ENCODE results near the gene OLFM1. TPM values are rescaled to one million over a fixed set of nuclear protein-coding genes. Genes with fewer than 3 reads are reported as not detected.
"Not testable (repeated sequence)": the region's sequence is repeated elsewhere in the genome, so short reads cannot be mapped to it uniquely, and the experiment has no call there.

OLFM1 gene
- total RNA-seq, 4 donors from 2014 or later = 18.7 to 46.1 (median 38.6) TPM

GRCh38 chr9:135156525-135157510, 69.3 kb downstream of the OLFM1 start:
- Histone ChIP-seq H3K36me3 (no peaks in the 10 kb centered on the region), H3K4me3 (no peak overlapping the region), H3K9me3 (no peaks in the 10 kb centered on the region), H3K27me3 (peaks cover 0 to 91% (median 0%) of the 10 kb centered on the region in 4 donors), H3K27ac (replicated peaks in 1 of 4) (no peak overlapping the region), H3K4me1 (no peaks in the 10 kb centered on the region)
- no peak for TF ChIP-seq CTCF (IDR thresholded peaks at IDR 0.05)
- TF ChIP-seq POLR2AphosphoS5 (IDR thresholded peaks at IDR 0.05) = no peak
- no peak for TF ChIP-seq POLR2A (IDR thresholded peaks at IDR 0.05; ENCODE audit: low read depth)
- no peak for TF ChIP-seq EP300 (IDR thresholded peaks at IDR 0.05)
- no peak for DNase-seq (ENCODE audit: extremely low spot score)
- intact Hi-C loops (cut with DNase I) = no loop called here
- 61% methylated on average over 13 of the region's 20 CpGs for WGBS

GRCh38 chr9:135157856-135158563, 70.5 kb downstream of the OLFM1 start:
- WGBS = 75% methylated on average over 7 of the region's 9 CpGs
- H3K9me3 ChIP-seq = no peaks in the 10 kb centered on the region
- intact Hi-C loops (cut with DNase I) = no loop called here
- peaks cover 0 to 80% (median 0%) of the 10 kb centered on the region in 4 donors for H3K27me3 ChIP-seq
- no peak for DNase-seq (ENCODE audit: extremely low spot score)
- H3K4me3 ChIP-seq = no peak overlapping the region
- no peak overlapping the region for H3K27ac ChIP-seq (replicated peaks in 1 of 4)
- H3K4me1 ChIP-seq = no peaks in the 10 kb centered on the region
- TF ChIP-seq EP300 (IDR thresholded peaks at IDR 0.05) = no peak
- TF ChIP-seq POLR2AphosphoS5 (IDR thresholded peaks at IDR 0.05) = no peak
- no peak for TF ChIP-seq POLR2A (IDR thresholded peaks at IDR 0.05; ENCODE audit: low read depth)
- no peak for TF ChIP-seq CTCF (IDR thresholded peaks at IDR 0.05)
- no peaks in the 10 kb centered on the region for H3K36me3 ChIP-seq

DNA sequence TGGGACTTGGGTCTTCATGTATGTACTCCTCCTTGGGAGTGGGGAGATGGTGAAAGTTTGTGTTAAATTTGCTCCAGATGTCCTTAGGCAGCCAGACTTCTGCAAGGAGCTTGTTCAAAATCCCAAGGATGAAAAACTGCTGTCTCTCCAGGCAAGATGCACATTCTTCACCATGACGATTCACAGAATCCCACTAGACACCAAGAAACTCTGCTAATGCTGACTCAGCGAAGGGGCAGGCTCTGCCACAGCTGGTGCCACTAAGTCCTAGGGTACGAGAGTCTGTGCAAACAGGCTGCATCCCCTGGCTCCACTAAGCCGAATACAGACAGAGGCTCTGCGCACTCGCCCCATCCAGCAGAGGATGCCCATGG, 71.1 kb downstream of the OLFM1 start:
- H3K27me3 ChIP-seq = peaks cover 0 to 75% (median 0%) of the 10 kb centered on the region in 4 donors
- no peak for TF ChIP-seq EP300 (IDR thresholded peaks at IDR 0.05)
- 79% methylated on average over 6 of the region's 6 CpGs for WGBS
- H3K4me3 ChIP-seq = no peak overlapping the region
- intact Hi-C loops (cut with DNase I) = no loop called here
- H3K27ac ChIP-seq (replicated peaks in 1 of 4) = no peak overlapping the region
- no peaks in the 10 kb centered on the region for H3K36me3 ChIP-seq
- H3K9me3 ChIP-seq = no peaks in the 10 kb centered on the region
- no peak for DNase-seq (ENCODE audit: extremely low spot score)
- H3K4me1 ChIP-seq = no peaks in the 10 kb centered on the region

DNA sequence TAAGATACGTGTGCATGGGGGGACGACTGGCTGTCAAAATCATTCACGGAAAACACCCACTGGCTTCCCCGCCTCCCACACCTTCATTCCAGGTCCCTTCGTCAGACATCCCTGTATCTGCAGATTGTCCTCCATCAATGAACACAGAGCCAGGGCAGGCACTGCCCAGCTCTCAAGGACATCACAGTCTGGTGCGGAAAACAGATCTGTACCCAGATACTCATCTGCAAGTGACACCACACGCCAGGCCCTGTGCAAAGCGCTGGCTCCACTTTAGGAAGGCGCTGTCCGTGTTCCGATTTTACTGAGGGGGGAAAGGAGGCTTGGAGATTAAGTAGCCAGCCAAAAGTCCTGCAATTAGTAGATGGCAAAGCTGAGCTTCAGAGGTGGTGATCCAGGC, 72.3 kb downstream of the OLFM1 start:
- Histone ChIP-seq H3K4me1 (no peaks in the 10 kb centered on the region), H3K9me3 (no peaks in the 10 kb centered on the region), H3K27ac (replicated peaks in 1 of 4) (no peak overlapping the region), H3K36me3 (no peaks in the 10 kb centered on the region), H3K27me3 (peaks cover 0 to 75% (median 0%) of the 10 kb centered on the region in 4 donors), H3K4me3 (no peak overlapping the region)
- no peak for DNase-seq (ENCODE audit: extremely low spot score)
- intact Hi-C loops (cut with DNase I) = no loop called here
- TF ChIP-seq CTCF (IDR thresholded peaks at IDR 0.05) = no peak
- 74% methylated on average over 11 of the region's 11 CpGs for WGBS

GRCh38 chr9:135160862-135161261, 73.4 kb downstream of the OLFM1 start:
- Histone ChIP-seq H3K9me3 (no peaks in the 10 kb centered on the region), H3K4me3 (no peak overlapping the region), H3K36me3 (no peaks in the 10 kb centered on the region), H3K27me3 (peaks cover 0 to 75% (median 0%) of the 10 kb centered on the region in 4 donors), H3K4me1 (no peaks in the 10 kb centered on the region), H3K27ac (replicated peaks in 1 of 4) (no peak overlapping the region)
- TF ChIP-seq CTCF (IDR thresholded peaks at IDR 0.05) = no peak
- no peak for TF ChIP-seq POLR2A (IDR thresholded peaks at IDR 0.05; ENCODE audit: low read depth)
- no peak for TF ChIP-seq EP300 (IDR thresholded peaks at IDR 0.05)
- TF ChIP-seq POLR2AphosphoS5 (IDR thresholded peaks at IDR 0.05) = no peak
- intact Hi-C loops (cut with DNase I) = no loop called here
- no peak for DNase-seq (ENCODE audit: extremely low spot score)
- WGBS = 65% methylated on average over 7 of the region's 7 CpGs

DNA sequence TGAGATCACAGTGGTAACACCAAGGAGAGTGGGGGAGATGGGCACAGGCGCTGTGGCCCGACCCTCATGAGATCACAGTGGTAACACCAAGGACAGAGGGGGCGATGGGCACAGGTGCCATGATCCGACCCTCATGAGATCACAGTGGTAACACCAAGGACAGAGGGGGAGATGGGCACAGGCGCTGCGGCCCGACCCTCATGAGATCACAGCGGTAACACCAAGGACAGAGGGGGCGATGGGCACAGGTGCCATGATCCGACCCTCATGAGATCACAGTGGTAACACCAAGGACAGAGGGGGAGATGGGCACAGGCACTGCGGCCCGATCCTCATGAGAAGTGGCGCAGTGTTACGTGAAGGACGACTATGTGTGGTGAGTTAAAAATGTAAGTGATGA, 75.1 kb downstream of the OLFM1 start:
- H3K36me3 ChIP-seq; H3K27ac ChIP-seq (replicated peaks in 1 of 4); DNase-seq (ENCODE audit: extremely low spot score); H3K9me3 ChIP-seq; H3K4me1 ChIP-seq; H3K4me3 ChIP-seq; intact Hi-C loops (cut with DNase I): not testable (repeated sequence)
- 85% methylated on average over 13 of the region's 15 CpGs for WGBS
- H3K27me3 ChIP-seq = peaks cover 0 to 84% (median 2%) of the 10 kb centered on the region in 4 donors

All from esophagus muscularis mucosa (tissue), 4 donors.